B cell (primary cell): ENCODE measurements around the gene CLIP4. TPM values are rescaled to one million over a fixed set of nuclear protein-coding genes. Genes with fewer than 3 reads are reported as not detected.

Source experiments
- ATAC-seq: fragments of 200-7000 bp; cut with Tn5 transposase; one replicate; pipeline ENCODE4 v1.10.0; 2021; ENCODE audit warnings: low read depth, mild to moderate bottlenecking, moderate number of reproducible peaks, moderate library complexity
- CTCF ChIA-PET: fragments of 350-600 bp; sonication (Branson Sonifier 250); formaldehyde crosslinking; loops from one replicate; lab custom pipeline; 2021; ENCODE audit warnings: antibody characterized with exemption, inconsistent platforms; lab: Charles Lee
- POLR2A ChIA-PET: fragments of 350-600 bp; sonication (Branson Sonifier 250); formaldehyde crosslinking; loops from one replicate; lab custom pipeline; 2021; ENCODE audit warnings: antibody characterized with exemption; lab: Charles Lee
- DNase-seq: peaks from one replicate; pipeline ENCODE4 v3.0.0; 2013
- H2AFZ ChIP-seq: 2 replicates; pipeline ENCODE4 v1.6.1; 2012; ENCODE audit warnings: mild to moderate bottlenecking, low read depth, low read length; ENCODE audit not compliant: insufficient read depth, poor library complexity, severe bottlenecking
- H3K27ac ChIP-seq, 2 donors: 1 replicate in 1 of 2; 2 replicates in 1 of 2; pipeline ENCODE4 v1.5.1; 2012 to 2013; ENCODE audit warnings: low read length in 2 of 2, mild to moderate bottlenecking in 2 of 2, moderate library complexity in 1 of 2
- H3K27me3 ChIP-seq, 4 experiments: fragments of 200-600 bp in 1 of 4; sonication (generic) in 1 of 4; replicated peaks in 1 of 4; 1 replicate in 2 of 4; 2 replicates in 2 of 4; pipeline versions ENCODE4 v1.6.1 to v1.7.0; 2013 to 2016; ENCODE audit warnings: low read length in 3 of 4, mild to moderate bottlenecking in 2 of 4, mixed read lengths in 1 of 4, moderate library complexity in 1 of 4; ENCODE audit not compliant: insufficient read depth in 4 of 4, control insufficient read depth in 3 of 4; ENCODE audit errors: control extremely low read depth in 1 of 4
- H3K36me3 ChIP-seq, 2 experiments: replicated peaks in 1 of 2; 1 replicate in 1 of 2; 2 replicates in 1 of 2; pipeline versions ENCODE4 v1.6.1 to v1.7.1; 2013; ENCODE audit warnings: low read length in 1 of 2; ENCODE audit not compliant: insufficient read depth in 2 of 2, control insufficient read depth in 1 of 2; ENCODE audit errors: control extremely low read depth in 1 of 2, extremely low read depth in 1 of 2
- H3K4me1 ChIP-seq, 2 donors: fragments of 200-600 bp in 1 of 2; sonication (generic) in 1 of 2; 1 replicate in 1 of 2; 2 replicates in 1 of 2; pipeline versions ENCODE4 v1.5.1 to v1.6.1; 2013 to 2017; ENCODE audit warnings: low read length in 2 of 2; ENCODE audit not compliant: control insufficient read depth in 2 of 2, insufficient read depth in 2 of 2
- H3K4me2 ChIP-seq: replicated peaks from 2 replicates; pipeline ENCODE3; 2012; ENCODE audit warnings: mild to moderate bottlenecking, low read depth, low read length; ENCODE audit not compliant: poor library complexity, severe bottlenecking
- H3K4me3 ChIP-seq, 5 experiments: fragments of 200-600 bp in 1 of 5; sonication (generic) in 1 of 5; 1 replicate in 3 of 5; 2 replicates in 2 of 5; pipeline versions ENCODE4 v1.5.1 to v1.7.0; 2011 to 2016; ENCODE audit warnings: low read length in 4 of 5, mild to moderate bottlenecking in 4 of 5, low read depth in 2 of 5, control low read depth in 1 of 5, moderate library complexity in 1 of 5; ENCODE audit not compliant: insufficient read depth in 1 of 5; ENCODE audit errors: control extremely low read depth in 1 of 5, extremely low read depth in 1 of 5
- H3K79me2 ChIP-seq: fragments of 200-600 bp; sonication (generic); one replicate; pipeline ENCODE4 v1.6.0; 2016; ENCODE audit warnings: low read length; ENCODE audit not compliant: control insufficient read depth, insufficient read depth
- H3K9ac ChIP-seq: fragments of 200-600 bp; sonication (generic); 2 replicates; pipeline ENCODE4 v1.6.1; 2017; ENCODE audit warnings: mild to moderate bottlenecking, low read length, moderate library complexity
- H3K9me3 ChIP-seq, 3 donors: one replicate each; pipeline versions ENCODE4 v1.6.1 to v1.7.1; 2013; ENCODE audit warnings: low read length in 2 of 3; ENCODE audit not compliant: control insufficient read depth in 2 of 3, insufficient read depth in 1 of 3; ENCODE audit errors: control extremely low read depth in 1 of 3
- H4K20me1 ChIP-seq: 2 replicates; pipeline ENCODE4 v1.6.0; 2012; ENCODE audit warnings: mild to moderate bottlenecking, low read length; ENCODE audit not compliant: insufficient read depth, control insufficient read depth, poor library complexity, severe bottlenecking
- H3K27ac Mint-ChIP-seq: one replicate; pipeline ENCODE4 v1.8.0; 2021; ENCODE audit warnings: mixed read lengths
- H3K27me3 Mint-ChIP-seq: one replicate; pipeline ENCODE4 v1.8.0; 2021; ENCODE audit warnings: mixed read lengths
- H3K4me1 Mint-ChIP-seq: one replicate; pipeline ENCODE4 v1.8.0; 2021; ENCODE audit warnings: mixed read lengths
- H3K4me3 Mint-ChIP-seq: one replicate; pipeline ENCODE4 v1.8.0; 2021; ENCODE audit warnings: mixed read lengths
- H3K9me3 Mint-ChIP-seq: one replicate; pipeline ENCODE4 v1.8.0; 2022; ENCODE audit warnings: mixed read lengths; ENCODE audit not compliant: insufficient read depth
- EZH2 ChIP-seq: IDR thresholded peaks from 2 replicates; pipeline ENCODE4 v1.6.1; 2012; ENCODE audit warnings: borderline replicate concordance, low read depth, mild to moderate bottlenecking, moderate library complexity, low read length; ENCODE audit not compliant: insufficient read depth, poor library complexity, severe bottlenecking
- WGBS: methylation state at CpG from one replicate; pipeline ENCODE4 v1.1.5; 2013; ENCODE audit warnings: missing lambda C conversion rate; ENCODE audit not compliant: insufficient coverage; 5-methylcytosine and 5-hydroxymethylcytosine counted together
- intact Hi-C: fragments of 100-400 bp; cut with micrococcal nuclease; formaldehyde crosslinking; loops from one replicate; pipeline ENCODE4 v1.10.0; 2022
- polyA plus RNA-seq: library from polyadenylated mRNA; depleted of rRNA; stranded (reverse); fragments of >200 nt; gene quantifications from 2 replicates; pipeline ENCODE4 v1.2.3, GENCODE V29; 2012
- total RNA-seq, 2 donors: library from RNA; stranded (reverse); fragments of 120-200 nt in 1 of 2; gene quantifications; 1 replicate in 1 of 2; 2 replicates in 1 of 2; pipeline versions ENCODE4 v1.2.3 to v1.2.4, GENCODE V29; 2013 to 2022
- TF ChIP-seq, protein P1 (sequence below): fragments of 200-600 bp; IDR thresholded peaks from one replicate; pipeline ENCODE4 v1.8.0; 2022; ENCODE audit warnings: antibody characterized with exemption, mild to moderate bottlenecking

Gene CLIP4
- total and polyA plus RNA-seq, 2 donors (not counting 1 experiment from before 2014, with no cell fraction given), result 4.0 to 20.8 TPM

DNA sequence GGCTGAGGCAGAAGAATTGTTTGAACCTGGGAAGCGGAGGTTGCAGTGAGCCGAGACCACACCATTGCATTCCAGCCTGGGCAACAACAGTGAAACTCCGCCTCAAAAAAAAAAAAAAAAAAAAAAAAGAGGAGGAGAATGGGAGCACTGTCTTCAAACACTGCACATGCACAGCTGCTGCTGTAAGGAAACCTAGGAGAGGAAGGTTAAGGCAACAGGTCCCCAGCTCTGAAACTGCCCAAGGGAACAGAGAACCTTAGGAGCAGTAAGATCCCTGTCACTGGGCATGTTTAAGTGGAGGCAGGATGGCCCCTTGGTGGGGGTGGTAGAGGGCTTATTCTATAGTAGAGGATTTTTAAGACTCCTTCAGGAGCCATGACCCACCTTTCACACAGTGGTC, 111.2 kb downstream of the CLIP4 start:
- Histone ChIP-seq H3K27ac (no peak overlapping the region), H3K9ac (no peak overlapping the region), H2AFZ (no peak overlapping the region), H3K36me3 (no peaks in the 10 kb centered on the region), H3K79me2 (no peaks in the 10 kb centered on the region), H3K4me2 (no peak overlapping the region), H4K20me1 (no peaks in the 10 kb centered on the region), H3K4me1 (no peaks in the 10 kb centered on the region), H3K4me3 (no peak overlapping the region), H3K9me3 (no peaks in the 10 kb centered on the region), H3K27me3 (no peaks in the 10 kb centered on the region)
- Mint-ChIP-seq H3K27ac (no peak overlapping the region), H3K4me3 (no peak overlapping the region), H3K27me3 (peaks cover 19% of the 10 kb centered on the region), H3K9me3 (no peaks in the 10 kb centered on the region), H3K4me1 (no peaks in the 10 kb centered on the region)
- TF ChIP-seq, protein P1, sequence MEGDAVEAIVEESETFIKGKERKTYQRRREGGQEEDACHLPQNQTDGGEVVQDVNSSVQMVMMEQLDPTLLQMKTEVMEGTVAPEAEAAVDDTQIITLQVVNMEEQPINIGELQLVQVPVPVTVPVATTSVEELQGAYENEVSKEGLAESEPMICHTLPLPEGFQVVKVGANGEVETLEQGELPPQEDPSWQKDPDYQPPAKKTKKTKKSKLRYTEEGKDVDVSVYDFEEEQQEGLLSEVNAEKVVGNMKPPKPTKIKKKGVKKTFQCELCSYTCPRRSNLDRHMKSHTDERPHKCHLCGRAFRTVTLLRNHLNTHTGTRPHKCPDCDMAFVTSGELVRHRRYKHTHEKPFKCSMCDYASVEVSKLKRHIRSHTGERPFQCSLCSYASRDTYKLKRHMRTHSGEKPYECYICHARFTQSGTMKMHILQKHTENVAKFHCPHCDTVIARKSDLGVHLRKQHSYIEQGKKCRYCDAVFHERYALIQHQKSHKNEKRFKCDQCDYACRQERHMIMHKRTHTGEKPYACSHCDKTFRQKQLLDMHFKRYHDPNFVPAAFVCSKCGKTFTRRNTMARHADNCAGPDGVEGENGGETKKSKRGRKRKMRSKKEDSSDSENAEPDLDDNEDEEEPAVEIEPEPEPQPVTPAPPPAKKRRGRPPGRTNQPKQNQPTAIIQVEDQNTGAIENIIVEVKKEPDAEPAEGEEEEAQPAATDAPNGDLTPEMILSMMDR, result no peak
- TF ChIP-seq EZH2, result no peak
- WGBS, result no CpG with 5 or more reads among the region's 3 CpGs
- ATAC-seq (no peak), DNase-seq (no peak)
- intact Hi-C loops, result no loop called here
- POLR2A ChIA-PET, result no interaction called here
- CTCF ChIA-PET, result no interaction called here

DNA sequence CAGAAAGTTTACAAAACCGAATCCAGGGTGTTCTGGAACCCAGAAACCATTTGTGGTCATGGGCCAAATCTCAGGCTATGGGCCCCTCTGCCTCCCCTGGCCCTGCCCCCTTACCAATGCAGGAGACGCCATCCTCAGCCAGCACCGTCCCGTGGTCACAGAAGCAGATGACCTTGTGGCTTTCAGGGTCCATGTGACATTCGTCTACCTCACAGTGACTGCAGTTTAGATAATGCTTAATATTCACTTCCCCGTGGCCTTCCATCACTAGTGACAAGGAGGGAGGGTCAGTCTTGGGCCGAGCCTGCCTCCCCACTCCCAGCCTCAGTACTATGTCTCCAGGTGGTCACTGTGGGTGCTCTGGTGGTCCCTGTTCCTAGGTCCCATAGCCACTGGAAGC, 111.6 kb downstream of the CLIP4 start:
- Mint-ChIP-seq H3K9me3 (no peaks in the 10 kb centered on the region), H3K27me3 (peaks cover 19% of the 10 kb centered on the region), H3K27ac (no peak overlapping the region), H3K4me1 (no peaks in the 10 kb centered on the region), H3K4me3 (no peak overlapping the region)
- Histone ChIP-seq H3K9me3 (no peaks in the 10 kb centered on the region), H3K9ac (no peak overlapping the region), H3K79me2 (no peaks in the 10 kb centered on the region), H2AFZ (no peak overlapping the region), H3K4me1 (no peaks in the 10 kb centered on the region), H3K27me3 (peaks cover 0 to under 1% (median 0%) of the 10 kb centered on the region in 4 experiments), H3K36me3 (no peaks in the 10 kb centered on the region), H3K27ac (no peak overlapping the region), H3K4me2 (no peak overlapping the region), H4K20me1 (no peaks in the 10 kb centered on the region), H3K4me3 (no peak overlapping the region)
- no peak for ATAC-seq
- CTCF ChIA-PET, result no interaction called here
- POLR2A ChIA-PET, result no interaction called here
- intact Hi-C loops, result no loop called here
- TF ChIP-seq, protein P1, result no peak
- no peak for TF ChIP-seq EZH2
- DNase-seq, result no peak
- WGBS, result 83% methylated on average over 6 of the region's 7 CpGs
